Measurements from ENCODE around the gene TOMM5. TPM values are rescaled to one million over a fixed set of nuclear protein-coding genes. Genes with fewer than 3 reads are reported as not detected.

The TOMM5 gene
- polyA plus RNA-seq, 2 of the 4 experiments (the other 2 are of a cell fraction), result 338 to 339 TPM

DNA sequence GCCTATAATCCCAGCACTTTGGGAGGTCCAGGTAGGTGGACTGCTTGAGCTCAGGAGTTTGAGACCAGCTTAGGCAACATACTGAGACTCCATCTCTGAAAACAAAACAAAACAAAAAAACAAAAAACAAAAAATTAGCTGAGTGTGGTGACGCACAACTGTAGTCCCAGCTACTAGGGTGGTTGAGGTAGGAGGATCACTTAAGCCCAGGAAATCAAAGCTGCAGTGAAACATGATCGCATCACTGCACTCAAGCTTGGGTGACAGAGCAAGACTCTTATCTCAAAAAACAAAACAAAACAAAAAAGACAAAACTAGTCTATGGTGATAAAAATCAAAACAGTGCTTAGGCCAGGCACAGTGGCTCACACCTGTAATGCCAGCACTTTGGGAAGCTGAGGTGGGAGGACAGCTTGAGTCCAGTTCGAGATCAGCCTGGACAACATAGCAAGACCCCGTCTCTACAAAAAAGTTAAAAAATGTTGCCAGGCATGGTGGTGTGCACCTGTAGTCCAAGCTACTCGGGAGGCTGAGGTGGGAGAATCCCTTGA is 45.0 kb downstream of the TOMM5 start (continued):
- TF ChIP-seq SMC3 (IDR thresholded peaks at IDR 0.05) (no peak), TP53 (CRISPR knock-in tag; IDR thresholded peaks at IDR 0.05) (no peak), HOXB5 (CRISPR knock-in tag; IDR thresholded peaks at IDR 0.05) (no peak), ZSCAN20 (CRISPR knock-in tag; IDR thresholded peaks at IDR 0.05) (no peak)

DNA sequence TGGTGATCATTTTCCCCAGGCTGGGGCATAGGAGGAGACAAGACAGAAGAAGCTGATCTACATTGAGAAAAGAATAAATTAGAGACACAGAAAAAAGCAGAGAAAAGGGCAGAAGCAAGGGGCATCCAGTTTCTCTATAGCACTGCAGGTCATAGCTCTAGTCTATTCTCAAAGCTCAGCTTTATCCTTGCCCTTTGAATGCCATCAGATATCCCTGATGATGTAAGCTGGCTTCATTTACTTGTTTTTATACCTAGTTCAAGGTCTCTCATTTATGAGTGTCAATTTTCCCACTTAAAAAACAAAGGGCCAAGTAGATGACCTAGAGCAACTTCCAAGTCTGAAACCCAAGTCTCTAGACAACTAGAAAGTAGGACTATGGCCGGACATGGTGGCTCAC is 48.9 kb downstream of the TOMM5 start:
- no peak for FAIRE-seq
- CTCF ChIA-PET, result no interaction called here

DNA sequence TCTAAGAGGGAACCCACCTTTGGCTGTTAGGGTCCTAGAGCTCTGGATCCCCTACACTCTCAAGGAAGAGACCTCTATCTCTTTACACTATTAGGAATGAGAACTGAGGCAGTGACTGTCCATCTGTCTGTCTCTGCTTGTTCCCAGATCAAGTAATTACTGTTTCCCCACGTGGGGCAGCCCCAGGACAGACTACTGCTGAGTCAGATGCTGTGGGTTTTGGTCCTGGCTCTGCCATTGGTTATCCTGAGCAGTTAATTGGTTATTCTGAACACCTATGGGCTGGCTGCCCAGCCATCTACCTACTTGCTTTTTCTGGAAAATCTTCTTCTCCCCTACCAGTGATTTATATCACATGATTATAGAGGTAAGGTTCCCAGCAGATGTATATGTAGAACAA is 49.5 kb downstream of the TOMM5 start:
- WGBS (ENCODE audit: missing lambda C conversion rate), result 11% methylated on average over 1 of the region's 1 CpG
- H3K4me1 ChIP-seq, result no peaks in the 10 kb centered on the region
- ATAC-seq (no peak), FAIRE-seq (no peak), DNase-seq (ENCODE audit: low read depth in 1 of 2, low spot score in 1 of 2) (no peak)
- H3K9me3 ChIP-seq, result no peaks in the 10 kb centered on the region
- H3K4me2 ChIP-seq, result no peak overlapping the region
- ChIA-PET POLR2A (no interaction called here), CTCF (no interaction called here)
- H3K4me3 ChIP-seq, result no peak overlapping the region
- H3K27ac ChIP-seq, result no peak overlapping the region
- TF ChIP-seq, protein P1, sequence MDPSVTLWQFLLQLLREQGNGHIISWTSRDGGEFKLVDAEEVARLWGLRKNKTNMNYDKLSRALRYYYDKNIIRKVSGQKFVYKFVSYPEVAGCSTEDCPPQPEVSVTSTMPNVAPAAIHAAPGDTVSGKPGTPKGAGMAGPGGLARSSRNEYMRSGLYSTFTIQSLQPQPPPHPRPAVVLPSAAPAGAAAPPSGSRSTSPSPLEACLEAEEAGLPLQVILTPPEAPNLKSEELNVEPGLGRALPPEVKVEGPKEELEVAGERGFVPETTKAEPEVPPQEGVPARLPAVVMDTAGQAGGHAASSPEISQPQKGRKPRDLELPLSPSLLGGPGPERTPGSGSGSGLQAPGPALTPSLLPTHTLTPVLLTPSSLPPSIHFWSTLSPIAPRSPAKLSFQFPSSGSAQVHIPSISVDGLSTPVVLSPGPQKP (IDR thresholded peaks at IDR 0.05; ENCODE audit: low read depth, low read length), result no peak
- TF ChIP-seq HDAC2 (IDR thresholded peaks at IDR 0.05), result no peak
- TF ChIP-seq, protein P2, sequence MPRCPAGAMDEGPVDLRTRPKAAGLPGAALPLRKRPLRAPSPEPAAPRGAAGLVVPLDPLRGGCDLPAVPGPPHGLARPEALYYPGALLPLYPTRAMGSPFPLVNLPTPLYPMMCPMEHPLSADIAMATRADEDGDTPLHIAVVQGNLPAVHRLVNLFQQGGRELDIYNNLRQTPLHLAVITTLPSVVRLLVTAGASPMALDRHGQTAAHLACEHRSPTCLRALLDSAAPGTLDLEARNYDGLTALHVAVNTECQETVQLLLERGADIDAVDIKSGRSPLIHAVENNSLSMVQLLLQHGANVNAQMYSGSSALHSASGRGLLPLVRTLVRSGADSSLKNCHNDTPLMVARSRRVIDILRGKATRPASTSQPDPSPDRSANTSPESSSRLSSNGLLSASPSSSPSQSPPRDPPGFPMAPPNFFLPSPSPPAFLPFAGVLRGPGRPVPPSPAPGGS (IDR thresholded peaks at IDR 0.05), result no peak
- TF ChIP-seq, protein P3, sequence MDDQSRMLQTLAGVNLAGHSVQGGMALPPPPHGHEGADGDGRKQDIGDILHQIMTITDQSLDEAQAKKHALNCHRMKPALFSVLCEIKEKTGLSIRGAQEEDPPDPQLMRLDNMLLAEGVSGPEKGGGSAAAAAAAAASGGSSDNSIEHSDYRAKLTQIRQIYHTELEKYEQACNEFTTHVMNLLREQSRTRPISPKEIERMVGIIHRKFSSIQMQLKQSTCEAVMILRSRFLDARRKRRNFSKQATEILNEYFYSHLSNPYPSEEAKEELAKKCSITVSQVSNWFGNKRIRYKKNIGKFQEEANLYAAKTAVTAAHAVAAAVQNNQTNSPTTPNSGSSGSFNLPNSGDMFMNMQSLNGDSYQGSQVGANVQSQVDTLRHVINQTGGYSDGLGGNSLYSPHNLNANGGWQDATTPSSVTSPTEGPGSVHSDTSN (IDR thresholded peaks at IDR 0.05), result no peak
- no peak for TF ChIP-seq TP53 (CRISPR knock-in tag; IDR thresholded peaks at IDR 0.05)
- no peak for TF ChIP-seq ZFP36 (IDR thresholded peaks at IDR 0.05; ENCODE audit: borderline replicate concordance, partially characterized antibody)
- TF ChIP-seq HEYL (CRISPR knock-in tag; IDR thresholded peaks at IDR 0.05), result no peak
- no peak for TF ChIP-seq SREBF2 (IDR thresholded peaks at IDR 0.05)
- no peak for TF ChIP-seq EHMT2 (IDR thresholded peaks at IDR 0.05; ENCODE audit: low read depth)
- no peak for TF ChIP-seq FOXS1 (CRISPR knock-in tag; IDR thresholded peaks at IDR 0.05)
- TF ChIP-seq MYC (IDR thresholded peaks at IDR 0.05; ENCODE audit: borderline replicate concordance, low read length), result no peak
- TF ChIP-seq HOXA7 (CRISPR knock-in tag; IDR thresholded peaks at IDR 0.05), result no peak
- TF ChIP-seq POLR2A (IDR thresholded peaks at IDR 0.05; ENCODE audit: low read length), result no peak
- no peak for TF ChIP-seq TFCP2L1 (CRISPR knock-in tag; IDR thresholded peaks at IDR 0.05)
- TF ChIP-seq CEBPB (IDR thresholded peaks at IDR 0.05), result no peak
- TF ChIP-seq POLR2AphosphoS2 (conservative IDR thresholded peaks at IDR 0.05; ENCODE audit: low read length), result no peak
- TF ChIP-seq RNF2 (IDR thresholded peaks at IDR 0.05; ENCODE audit: borderline replicate concordance, low read depth), result no peak

More for the DNA sequence above, 48.9 kb downstream of the TOMM5 start:
- no peak overlapping the region for H3K4me2 ChIP-seq
- H3K4me3 ChIP-seq, result no peak overlapping the region
- H3K4me1 ChIP-seq, result no peaks in the 10 kb centered on the region
- TF ChIP-seq CHD2 (IDR thresholded peaks at IDR 0.05; ENCODE audit: low read length, partially characterized antibody) (no peak), ESRRA (IDR thresholded peaks at IDR 0.05; ENCODE audit: borderline replicate concordance, low read length) (no peak), HOXA7 (CRISPR knock-in tag; IDR thresholded peaks at IDR 0.05) (no peak), RCOR1 (IDR thresholded peaks at IDR 0.05; ENCODE audit: low read depth, low read length) (no peak), CBX2 (IDR thresholded peaks at IDR 0.05; ENCODE audit: borderline replicate concordance, low read depth) (no peak), ZNF302 (CRISPR knock-in tag; IDR thresholded peaks at IDR 0.05) (no peak), FOSL2 (IDR thresholded peaks at IDR 0.05) (no peak), FOSL2 (CRISPR knock-in tag; IDR thresholded peaks at IDR 0.05) (no peak), RFX5 (IDR thresholded peaks at IDR 0.05) (no peak), EP300 (IDR thresholded peaks at IDR 0.05) (no peak)
- TF ChIP-seq, protein P4, sequence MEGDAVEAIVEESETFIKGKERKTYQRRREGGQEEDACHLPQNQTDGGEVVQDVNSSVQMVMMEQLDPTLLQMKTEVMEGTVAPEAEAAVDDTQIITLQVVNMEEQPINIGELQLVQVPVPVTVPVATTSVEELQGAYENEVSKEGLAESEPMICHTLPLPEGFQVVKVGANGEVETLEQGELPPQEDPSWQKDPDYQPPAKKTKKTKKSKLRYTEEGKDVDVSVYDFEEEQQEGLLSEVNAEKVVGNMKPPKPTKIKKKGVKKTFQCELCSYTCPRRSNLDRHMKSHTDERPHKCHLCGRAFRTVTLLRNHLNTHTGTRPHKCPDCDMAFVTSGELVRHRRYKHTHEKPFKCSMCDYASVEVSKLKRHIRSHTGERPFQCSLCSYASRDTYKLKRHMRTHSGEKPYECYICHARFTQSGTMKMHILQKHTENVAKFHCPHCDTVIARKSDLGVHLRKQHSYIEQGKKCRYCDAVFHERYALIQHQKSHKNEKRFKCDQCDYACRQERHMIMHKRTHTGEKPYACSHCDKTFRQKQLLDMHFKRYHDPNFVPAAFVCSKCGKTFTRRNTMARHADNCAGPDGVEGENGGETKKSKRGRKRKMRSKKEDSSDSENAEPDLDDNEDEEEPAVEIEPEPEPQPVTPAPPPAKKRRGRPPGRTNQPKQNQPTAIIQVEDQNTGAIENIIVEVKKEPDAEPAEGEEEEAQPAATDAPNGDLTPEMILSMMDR (IDR thresholded peaks at IDR 0.05), result no peak
- TF ChIP-seq, protein P1 (IDR thresholded peaks at IDR 0.05; ENCODE audit: low read depth, low read length), result no peak
- TF ChIP-seq, protein P5, sequence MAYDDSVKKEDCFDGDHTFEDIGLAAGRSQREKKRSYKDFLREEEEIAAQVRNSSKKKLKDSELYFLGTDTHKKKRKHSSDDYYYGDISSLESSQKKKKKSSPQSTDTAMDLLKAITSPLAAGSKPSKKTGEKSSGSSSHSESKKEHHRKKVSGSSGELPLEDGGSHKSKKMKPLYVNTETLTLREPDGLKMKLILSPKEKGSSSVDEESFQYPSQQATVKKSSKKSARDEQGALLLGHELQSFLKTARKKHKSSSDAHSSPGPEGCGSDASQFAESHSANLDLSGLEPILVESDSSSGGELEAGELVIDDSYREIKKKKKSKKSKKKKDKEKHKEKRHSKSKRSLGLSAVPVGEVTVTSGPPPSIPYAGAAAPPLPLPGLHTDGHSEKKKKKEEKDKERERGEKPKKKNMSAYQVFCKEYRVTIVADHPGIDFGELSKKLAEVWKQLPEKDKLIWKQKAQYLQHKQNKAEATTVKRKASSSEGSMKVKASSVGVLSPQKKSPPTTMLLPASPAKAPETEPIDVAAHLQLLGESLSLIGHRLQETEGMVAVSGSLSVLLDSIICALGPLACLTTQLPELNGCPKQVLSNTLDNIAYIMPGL (CRISPR knock-in tag; IDR thresholded peaks at IDR 0.05; ENCODE audit: borderline replicate concordance), result no peak
- POLR2A ChIA-PET, result interaction anchor here (0.6 kb wide), 1 partner anchor 10 kb away, joined by 12 read pairs; no protein-coding TSS in a partner anchor
- 89% methylated on average over 1 of the region's 1 CpG for WGBS (ENCODE audit: missing lambda C conversion rate)
- no peak for DNase-seq (ENCODE audit: low read depth in 1 of 2, low spot score in 1 of 2)
- no peak for ATAC-seq
- H3K9me3 ChIP-seq, result no peaks in the 10 kb centered on the region
- no peak overlapping the region for H3K27ac ChIP-seq

Data from A549 (cell line).